Gastroesophageal sphincter (tissue), 3 donors: ENCODE data around the gene CDC42EP3.

Source experiments
- CTCF ChIP-seq, 4 experiments: fragments of 200-600 bp in 2 of 4; fragments of 450-650 bp in 2 of 4; sonication (generic) in 1 of 4; IDR thresholded peaks; one replicate each; pipeline ENCODE4 v1.5.1; 2017 to 2019; ENCODE audit warnings: antibody characterized with exemption in 4 of 4, mild to moderate bottlenecking in 2 of 4, moderate library complexity in 2 of 4
- EP300 ChIP-seq: sonication (generic); formaldehyde crosslinking; IDR thresholded peaks from one replicate; pipeline ENCODE4 v1.6.1; 2017; ENCODE audit warnings: antibody characterized with exemption, mild to moderate bottlenecking
- POLR2AphosphoS5 ChIP-seq: sonication (generic); formaldehyde crosslinking; IDR thresholded peaks from one replicate; pipeline ENCODE4 v1.6.1; 2017; ENCODE audit warnings: antibody characterized with exemption

DNA sequence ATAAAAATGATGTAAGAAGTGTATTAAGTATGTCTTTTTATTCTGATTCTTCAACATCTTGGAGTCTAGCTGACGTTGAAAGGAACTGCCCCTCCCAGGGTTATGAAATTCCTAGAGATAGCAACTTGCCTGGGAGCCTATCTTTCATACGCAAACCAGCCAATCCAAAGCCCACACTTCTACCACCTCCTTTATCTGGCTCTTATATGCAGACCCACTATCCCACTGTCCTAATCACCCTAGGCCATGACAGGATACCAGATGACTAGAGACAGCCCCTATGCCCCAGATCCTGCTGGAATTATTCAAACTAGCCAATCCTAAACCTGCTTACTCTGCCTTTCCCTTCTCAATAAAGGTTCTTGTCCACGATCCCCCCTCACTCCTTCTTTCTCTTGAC lies 11.8 kb upstream of the CDC42EP3 start:
- no peak for TF ChIP-seq POLR2AphosphoS5
- no peak for TF ChIP-seq CTCF (IDR thresholded peaks at IDR 0.05)
- no peak for TF ChIP-seq EP300
